ENCODE measurements around the gene KMT2B.
A peak's percentile ranks its signal among the peaks of the same experiment; 100 is the strongest.

- TF ChIP-seq ZNF24 (tag by site-specific recombination; IDR thresholded peaks at IDR 0.05) (peak; percentile 99), CTCF (tag by site-specific recombination; IDR thresholded peaks at IDR 0.05) (no peak), YY1 (tag by site-specific recombination; IDR thresholded peaks at IDR 0.05) (no peak), ZNF202 (tag by site-specific recombination; IDR thresholded peaks at IDR 0.05; ENCODE audit: borderline replicate concordance) (no peak)
- TF ChIP-seq, protein P1, sequence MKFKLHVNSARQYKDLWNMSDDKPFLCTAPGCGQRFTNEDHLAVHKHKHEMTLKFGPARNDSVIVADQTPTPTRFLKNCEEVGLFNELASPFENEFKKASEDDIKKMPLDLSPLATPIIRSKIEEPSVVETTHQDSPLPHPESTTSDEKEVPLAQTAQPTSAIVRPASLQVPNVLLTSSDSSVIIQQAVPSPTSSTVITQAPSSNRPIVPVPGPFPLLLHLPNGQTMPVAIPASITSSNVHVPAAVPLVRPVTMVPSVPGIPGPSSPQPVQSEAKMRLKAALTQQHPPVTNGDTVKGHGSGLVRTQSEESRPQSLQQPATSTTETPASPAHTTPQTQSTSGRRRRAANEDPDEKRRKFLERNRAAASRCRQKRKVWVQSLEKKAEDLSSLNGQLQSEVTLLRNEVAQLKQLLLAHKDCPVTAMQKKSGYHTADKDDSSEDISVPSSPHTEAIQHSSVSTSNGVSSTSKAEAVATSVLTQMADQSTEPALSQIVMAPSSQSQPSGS (tag by site-specific recombination; IDR thresholded peaks at IDR 0.05; ENCODE audit: low read depth) = no peak
- TF ChIP-seq, protein P2, sequence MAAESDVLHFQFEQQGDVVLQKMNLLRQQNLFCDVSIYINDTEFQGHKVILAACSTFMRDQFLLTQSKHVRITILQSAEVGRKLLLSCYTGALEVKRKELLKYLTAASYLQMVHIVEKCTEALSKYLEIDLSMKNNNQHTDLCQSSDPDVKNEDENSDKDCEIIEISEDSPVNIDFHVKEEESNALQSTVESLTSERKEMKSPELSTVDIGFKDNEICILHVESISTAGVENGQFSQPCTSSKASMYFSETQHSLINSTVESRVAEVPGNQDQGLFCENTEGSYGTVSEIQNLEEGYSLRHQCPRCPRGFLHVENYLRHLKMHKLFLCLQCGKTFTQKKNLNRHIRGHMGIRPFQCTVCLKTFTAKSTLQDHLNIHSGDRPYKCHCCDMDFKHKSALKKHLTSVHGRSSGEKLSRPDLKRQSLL (tag by site-specific recombination; IDR thresholded peaks at IDR 0.05) = no peak
- TF ChIP-seq, protein P3, sequence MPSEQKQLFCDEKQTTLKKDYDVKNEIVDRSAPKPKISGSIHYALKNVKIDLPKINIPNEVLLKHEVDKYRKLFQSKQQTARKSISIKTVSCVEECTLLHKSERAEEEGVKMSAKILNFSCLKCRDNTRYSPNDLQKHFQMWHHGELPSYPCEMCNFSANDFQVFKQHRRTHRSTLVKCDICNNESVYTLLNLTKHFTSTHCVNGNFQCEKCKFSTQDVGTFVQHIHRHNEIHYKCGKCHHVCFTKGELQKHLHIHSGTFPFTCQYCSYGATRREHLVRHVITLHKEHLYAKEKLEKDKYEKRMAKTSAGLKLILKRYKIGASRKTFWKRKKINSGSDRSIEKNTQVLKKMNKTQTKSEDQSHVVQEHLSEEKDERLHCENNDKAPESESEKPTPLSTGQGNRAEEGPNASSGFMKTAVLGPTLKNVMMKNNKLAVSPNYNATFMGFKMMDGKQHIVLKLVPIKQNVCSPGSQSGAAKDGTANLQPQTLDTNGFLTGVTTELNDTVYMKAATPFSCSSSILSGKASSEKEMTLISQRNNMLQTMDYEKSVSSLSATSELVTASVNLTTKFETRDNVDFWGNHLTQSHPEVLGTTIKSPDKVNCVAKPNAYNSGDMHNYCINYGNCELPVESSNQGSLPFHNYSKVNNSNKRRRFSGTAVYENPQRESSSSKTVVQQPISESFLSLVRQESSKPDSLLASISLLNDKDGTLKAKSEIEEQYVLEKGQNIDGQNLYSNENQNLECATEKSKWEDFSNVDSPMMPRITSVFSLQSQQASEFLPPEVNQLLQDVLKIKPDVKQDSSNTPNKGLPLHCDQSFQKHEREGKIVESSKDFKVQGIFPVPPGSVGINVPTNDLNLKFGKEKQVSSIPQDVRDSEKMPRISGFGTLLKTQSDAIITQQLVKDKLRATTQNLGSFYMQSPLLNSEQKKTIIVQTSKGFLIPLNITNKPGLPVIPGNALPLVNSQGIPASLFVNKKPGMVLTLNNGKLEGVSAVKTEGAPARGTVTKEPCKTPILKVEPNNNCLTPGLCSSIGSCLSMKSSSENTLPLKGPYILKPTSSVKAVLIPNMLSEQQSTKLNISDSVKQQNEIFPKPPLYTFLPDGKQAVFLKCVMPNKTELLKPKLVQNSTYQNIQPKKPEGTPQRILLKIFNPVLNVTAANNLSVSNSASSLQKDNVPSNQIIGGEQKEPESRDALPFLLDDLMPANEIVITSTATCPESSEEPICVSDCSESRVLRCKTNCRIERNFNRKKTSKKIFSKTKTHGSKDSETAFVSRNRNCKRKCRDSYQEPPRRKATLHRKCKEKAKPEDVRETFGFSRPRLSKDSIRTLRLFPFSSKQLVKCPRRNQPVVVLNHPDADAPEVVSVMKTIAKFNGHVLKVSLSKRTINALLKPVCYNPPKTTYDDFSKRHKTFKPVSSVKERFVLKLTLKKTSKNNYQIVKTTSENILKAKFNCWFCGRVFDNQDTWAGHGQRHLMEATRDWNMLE (tag by site-specific recombination; conservative IDR thresholded peaks at IDR 0.05; ENCODE audit: low read depth) = no peak
Observed at GRCh38 chr19:35774274-35775045, 56.7 kb downstream of the KMT2B start.
